Right ventricle myocardium superior (tissue), 1 donor: ENCODE results near the gene MRPL48. TPM values are rescaled to one million over a fixed set of nuclear protein-coding genes. Genes with fewer than 3 reads are reported as not detected.
"Not testable (repeated sequence)": the region's sequence is repeated elsewhere in the genome, so short reads cannot be mapped to it uniquely, and the experiment has no call there.

Experiments
- ATAC-seq: fragments of 200-7000 bp; cut with Tn5 transposase; one replicate; pipeline ENCODE4 v1.9.1; 2020; ENCODE audit warnings: mild to moderate bottlenecking; ENCODE audit not compliant: poor library complexity
- DNase-seq: peaks from one replicate; pipeline ENCODE4 v3.0.0-alpha.2; 2020
- intact Hi-C: fragments of 100-400 bp; cut with DNase I; formaldehyde crosslinking; loops from one replicate; pipeline ENCODE4 v1.11.2; 2022
- total RNA-seq: library from RNA; stranded (reverse); fragmentation: NEBNext Ultra II Directional; extraction: Animal tissue kit (Norgen Biotek cat#: 25700); gene quantifications from one replicate; pipeline ENCODE4 v1.2.1, GENCODE V29; 2021
- donor health status: DM: no; HTN: yes; CAD: no; lungs with severe emphysema.

Gene MRPL48
- total RNA-seq, 1 donor from 2014 or later, result 45.4 TPM

GRCh38 chr11:73875380-73875779, 87.7 kb downstream of the MRPL48 start:
- no peak for DNase-seq
- intact Hi-C loops, result no loop called here
- ATAC-seq, result no peak

GRCh38 chr11:73875840-73876239, 88.2 kb downstream of the MRPL48 start:
- ATAC-seq (no peak), DNase-seq (no peak)
- intact Hi-C loops, result no loop called here

GRCh38 chr11:73876424-73877310, 89.0 kb downstream of the MRPL48 start, which contains the start of the genes COA4 and PAAF1:
COA4 (minus strand) TSS chr11:73876846; CDS start chr11:73873378, 3,468 bp downstream.
PAAF1 (plus strand) TSS chr11:73876999; CDS start chr11:73877022, 23 bp downstream.
- peak; percentile 99 for ATAC-seq
- intact Hi-C loops, result no loop called here
- peak; percentile 95 for DNase-seq

GRCh38 chr11:73878771-73879170, 91.1 kb downstream of the MRPL48 start:
- DNase-seq (no peak), ATAC-seq (no peak)
- intact Hi-C loops, result no loop called here

- intact Hi-C loops, result not testable (repeated sequence)
Measured at GRCh38 chr11:73880449-73880848, 92.8 kb downstream of the MRPL48 start.

GRCh38 chr11:73883856-73884255, 96.2 kb downstream of the MRPL48 start:
- intact Hi-C loops, result no loop called here
- ATAC-seq, result no peak
- DNase-seq, result no peak

More at GRCh38 chr11:73880449-73880848, 92.8 kb downstream of the MRPL48 start:
- not testable (repeated sequence) for ATAC-seq, DNase-seq

GRCh38 chr11:73888244-73888643, 100.6 kb downstream of the MRPL48 start:
- DNase-seq (no peak), ATAC-seq (no peak)
- intact Hi-C loops, result no loop called here

- ATAC-seq (no peak), DNase-seq (no peak)
- intact Hi-C loops, result no loop called here
Measured at GRCh38 chr11:73889019-73889418, 101.3 kb downstream of the MRPL48 start.

GRCh38 chr11:73889536-73889935, 101.9 kb downstream of the MRPL48 start:
- intact Hi-C loops, result no loop called here
- no peak for ATAC-seq

GRCh38 chr11:73893041-73893440, 105.4 kb downstream of the MRPL48 start:
- DNase-seq, result no peak
- ATAC-seq, result no peak
- intact Hi-C loops, result no loop called here

More at GRCh38 chr11:73889536-73889935, 101.9 kb downstream of the MRPL48 start:
- no peak for DNase-seq

GRCh38 chr11:73894725-73895335, 107.2 kb downstream of the MRPL48 start:
- DNase-seq (no peak), ATAC-seq (no peak)
- intact Hi-C loops, result no loop called here

GRCh38 chr11:73902303-73902702, 114.6 kb downstream of the MRPL48 start:
- no peak for ATAC-seq
- DNase-seq, result no peak
- intact Hi-C loops, result no loop called here

GRCh38 chr11:73907191-73907590, 119.5 kb downstream of the MRPL48 start:
- ATAC-seq, result peak; percentile 87
- intact Hi-C loops, result no loop called here

GRCh38 chr11:73912026-73912425, 124.4 kb downstream of the MRPL48 start:
- no peak for ATAC-seq

More at GRCh38 chr11:73907191-73907590, 119.5 kb downstream of the MRPL48 start:
- no peak for DNase-seq

GRCh38 chr11:73913472-73913871, 125.8 kb downstream of the MRPL48 start:
- ATAC-seq, result no peak
- intact Hi-C loops, result no loop called here

More at GRCh38 chr11:73912026-73912425, 124.4 kb downstream of the MRPL48 start:
- no peak for DNase-seq
- intact Hi-C loops, result no loop called here

GRCh38 chr11:73914284-73914683, 126.6 kb downstream of the MRPL48 start:
- no peak for ATAC-seq
- no peak for DNase-seq
- intact Hi-C loops, result no loop called here

More at GRCh38 chr11:73913472-73913871, 125.8 kb downstream of the MRPL48 start:
- DNase-seq, result no peak
